Sigmoid colon (tissue), 4 donors: ENCODE data around the gene TEX44.

Source experiments
- POLR2A ChIP-seq, 2 donors: fragments of 450-650 bp; IDR thresholded peaks; one replicate each; pipeline ENCODE4 v1.6.1; 2016; ENCODE audit warnings: antibody characterized with exemption in 2 of 2, mild to moderate bottlenecking in 2 of 2, moderate library complexity in 2 of 2
- POLR2AphosphoS5 ChIP-seq, 4 donors: sonication (generic); formaldehyde crosslinking; IDR thresholded peaks; one replicate each; pipeline ENCODE4 v1.6.1; 2017; ENCODE audit warnings: antibody characterized with exemption in 4 of 4
- TF ChIP-seq, protein P1 (sequence below), 4 experiments: fragments of 450-650 bp in 3 of 4; fragments of 200-600 bp in 1 of 4; IDR thresholded peaks; one replicate each; pipeline ENCODE4 v1.5.1; 2016 to 2019; ENCODE audit warnings: antibody characterized with exemption in 4 of 4, mild to moderate bottlenecking in 3 of 4, moderate library complexity in 2 of 4

- no peak for TF ChIP-seq POLR2A (IDR thresholded peaks at IDR 0.05)
- TF ChIP-seq, protein P1, sequence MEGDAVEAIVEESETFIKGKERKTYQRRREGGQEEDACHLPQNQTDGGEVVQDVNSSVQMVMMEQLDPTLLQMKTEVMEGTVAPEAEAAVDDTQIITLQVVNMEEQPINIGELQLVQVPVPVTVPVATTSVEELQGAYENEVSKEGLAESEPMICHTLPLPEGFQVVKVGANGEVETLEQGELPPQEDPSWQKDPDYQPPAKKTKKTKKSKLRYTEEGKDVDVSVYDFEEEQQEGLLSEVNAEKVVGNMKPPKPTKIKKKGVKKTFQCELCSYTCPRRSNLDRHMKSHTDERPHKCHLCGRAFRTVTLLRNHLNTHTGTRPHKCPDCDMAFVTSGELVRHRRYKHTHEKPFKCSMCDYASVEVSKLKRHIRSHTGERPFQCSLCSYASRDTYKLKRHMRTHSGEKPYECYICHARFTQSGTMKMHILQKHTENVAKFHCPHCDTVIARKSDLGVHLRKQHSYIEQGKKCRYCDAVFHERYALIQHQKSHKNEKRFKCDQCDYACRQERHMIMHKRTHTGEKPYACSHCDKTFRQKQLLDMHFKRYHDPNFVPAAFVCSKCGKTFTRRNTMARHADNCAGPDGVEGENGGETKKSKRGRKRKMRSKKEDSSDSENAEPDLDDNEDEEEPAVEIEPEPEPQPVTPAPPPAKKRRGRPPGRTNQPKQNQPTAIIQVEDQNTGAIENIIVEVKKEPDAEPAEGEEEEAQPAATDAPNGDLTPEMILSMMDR (IDR thresholded peaks at IDR 0.05) = no peak
- TF ChIP-seq POLR2AphosphoS5 (IDR thresholded peaks at IDR 0.05) = no peak
Measured at GRCh38 chr2:231643495-231643888, 50.8 kb downstream of the TEX44 start.
